HG03064 (cell line): ENCODE measurements around the gene FUT1.
"Not testable (repeated sequence)": the region's sequence is repeated elsewhere in the genome, so short reads cannot be mapped to it uniquely, and the experiment has no call there.

Source experiments
- ATAC-seq: cut with Tn5 transposase; IDR thresholded peaks from one replicate; pipeline ENCODE4 v1.9.1; 2021; ENCODE audit warnings: low read depth; ENCODE audit not compliant: unreplicated experiment

Gene FUT1

DNA sequence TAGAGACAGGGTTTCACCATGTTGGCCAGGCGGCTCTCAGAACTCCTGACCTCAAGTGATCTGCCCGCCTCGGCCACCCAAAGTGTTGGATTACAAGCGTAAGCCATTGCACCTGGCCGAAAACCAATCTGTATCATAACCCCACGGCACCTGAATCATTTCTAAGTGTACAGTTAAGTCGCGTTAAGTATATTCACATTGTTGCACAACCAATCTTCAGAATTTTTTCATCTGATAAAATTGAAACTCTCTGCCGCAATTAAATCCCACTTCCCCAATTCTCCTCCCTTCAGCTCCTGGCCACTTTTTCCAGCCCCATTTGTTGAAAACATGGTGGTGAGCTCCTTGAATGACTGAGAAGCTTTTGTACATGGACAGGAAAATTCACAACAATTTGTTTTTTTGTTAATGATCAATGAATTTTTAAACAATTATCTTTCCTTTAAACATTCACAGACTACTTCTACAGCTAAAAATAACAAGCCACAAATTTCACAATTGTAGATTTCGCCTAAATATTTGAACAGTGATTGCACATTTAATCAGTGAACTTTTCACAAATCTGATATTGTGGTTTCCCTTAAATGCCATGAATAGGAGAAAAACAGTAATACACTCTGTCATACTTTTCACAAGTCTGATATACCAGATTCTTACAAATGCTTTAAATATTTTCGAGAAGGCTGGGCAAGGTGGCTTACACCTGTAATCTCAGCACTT, 16.7 kb upstream of the FUT1 start:
- no peak for ATAC-seq

DNA sequence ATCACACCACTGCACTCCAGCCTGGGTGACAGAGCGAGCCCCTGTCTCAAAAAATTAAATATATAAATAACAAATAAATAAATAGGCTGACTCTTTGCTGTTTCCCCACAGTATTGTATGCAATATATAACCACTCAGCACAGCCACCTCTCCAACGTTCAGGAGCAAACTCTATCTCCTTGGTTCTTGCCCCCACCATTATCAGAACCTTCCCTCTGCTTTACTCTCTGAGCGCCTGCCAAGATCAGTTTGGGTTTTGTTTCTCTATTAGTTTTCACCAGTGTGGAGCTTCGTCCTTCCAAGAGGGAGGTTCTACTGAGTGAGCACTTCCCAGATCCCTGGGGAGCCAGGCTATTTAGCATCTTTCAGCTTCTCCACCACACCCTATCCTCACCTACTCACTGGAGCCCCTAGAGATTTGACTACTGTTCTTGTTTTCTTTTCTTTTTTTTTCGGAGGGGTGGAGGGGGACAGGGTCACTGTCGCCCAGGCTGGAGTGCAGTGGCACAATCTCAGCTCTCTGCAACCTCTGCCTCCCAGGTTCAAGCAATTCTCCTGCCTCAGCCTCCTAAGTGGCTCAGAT, 15.8 kb upstream of the FUT1 start:
- ATAC-seq: not testable (repeated sequence)

DNA sequence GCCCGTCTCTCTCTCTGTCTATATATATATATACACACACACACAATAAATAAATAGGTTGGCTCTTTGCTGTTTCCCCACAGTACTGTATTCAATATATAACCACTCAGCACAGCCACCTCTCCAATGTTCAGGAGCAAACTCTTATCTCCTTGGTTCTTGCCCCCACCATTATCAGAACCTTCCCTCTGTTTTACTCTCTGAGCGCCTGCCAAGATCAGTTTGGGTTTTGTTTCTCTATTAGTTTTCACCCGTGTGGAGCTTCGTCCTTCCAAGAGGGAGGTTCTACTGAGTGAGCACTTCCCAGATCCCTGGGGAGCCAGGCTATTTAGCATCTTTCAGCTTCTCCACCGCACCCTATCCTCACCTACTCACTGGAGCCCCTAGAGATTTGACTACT, 13.4 kb upstream of the FUT1 start:
- ATAC-seq: not testable (repeated sequence)

DNA sequence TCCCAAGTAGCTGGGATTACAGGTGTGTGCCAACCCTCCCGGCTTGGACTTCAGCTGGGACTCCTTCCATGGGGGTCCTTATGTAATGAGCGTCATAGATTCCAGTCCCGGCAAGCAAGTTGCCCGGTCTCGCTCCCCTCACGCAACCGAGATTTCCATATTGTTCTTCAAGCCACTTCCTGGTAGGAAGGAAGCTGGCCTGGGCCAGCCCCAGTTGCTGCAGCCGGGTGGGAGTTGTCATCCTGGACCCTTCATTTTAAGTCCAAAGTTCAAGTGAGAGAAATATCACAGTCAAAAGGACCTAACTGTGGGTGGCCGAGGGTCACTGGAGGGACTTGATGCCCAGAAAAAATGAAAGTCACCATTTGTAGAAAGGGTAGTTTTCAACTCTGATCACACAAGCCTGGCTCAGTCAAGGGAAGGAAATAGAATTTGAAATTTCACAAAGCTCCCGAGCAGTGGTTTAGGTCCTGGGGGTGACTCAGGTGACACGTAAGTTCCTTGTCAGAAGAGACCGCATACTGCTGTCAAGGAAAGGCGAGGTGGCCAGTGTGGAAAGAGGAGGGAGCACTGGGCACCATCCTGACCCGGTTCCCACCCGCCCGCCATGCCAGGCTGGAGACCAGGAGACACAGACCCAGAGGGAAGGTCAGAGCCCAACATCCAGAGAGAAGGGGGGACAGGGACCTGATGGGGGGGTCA, 8.2 kb upstream of the FUT1 start:
- ATAC-seq: no peak

DNA sequence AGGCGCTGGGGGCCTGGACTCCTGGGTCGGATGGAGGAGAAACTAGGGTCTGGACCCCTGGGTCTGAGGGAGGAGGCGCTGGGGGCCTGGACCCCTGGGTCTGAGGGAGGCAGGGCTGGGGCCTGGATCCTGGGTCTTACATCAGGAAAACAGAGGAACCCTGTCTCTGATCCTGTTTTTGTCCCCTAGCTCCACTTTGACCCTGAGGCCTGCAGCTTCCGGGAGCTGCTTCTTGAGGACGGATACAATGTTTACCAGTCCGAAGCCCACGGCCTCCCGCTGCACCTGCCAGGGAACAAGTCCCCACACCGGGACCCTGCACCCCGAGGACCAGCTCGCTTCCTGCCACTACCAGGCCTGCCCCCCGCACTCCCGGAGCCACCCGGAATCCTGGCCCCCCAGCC, 5.3 kb upstream of the FUT1 start:
- ATAC-seq: no peak

DNA sequence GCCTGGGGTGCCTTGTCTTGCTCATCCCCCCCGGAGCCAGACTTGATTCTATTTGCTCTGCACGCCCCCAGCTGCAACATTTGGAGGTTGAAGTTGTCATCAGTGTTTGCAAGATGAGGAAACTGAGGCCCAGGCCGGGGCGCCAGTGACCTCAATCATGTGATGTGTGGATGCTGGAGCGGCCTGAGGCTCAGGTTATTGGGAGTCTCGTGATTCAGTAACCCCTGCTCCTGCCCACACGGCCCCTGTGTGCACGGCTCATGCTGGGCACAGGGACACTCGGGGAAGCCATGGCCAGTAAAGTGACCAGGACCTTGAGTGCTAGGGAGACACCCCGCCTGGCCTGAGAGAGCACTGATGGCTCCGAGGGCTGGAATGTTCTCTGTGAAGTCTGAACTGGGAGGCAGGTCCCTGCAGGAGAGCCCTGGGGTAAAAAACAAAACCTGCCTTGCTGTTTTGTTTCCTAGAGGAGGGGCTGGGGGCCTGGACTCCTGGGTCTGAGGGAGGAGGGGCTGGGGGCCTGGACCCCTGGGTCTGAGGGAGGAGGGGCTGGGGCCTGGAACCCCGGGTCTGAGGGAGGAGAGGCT, 4.7 kb upstream of the FUT1 start:
- no peak for ATAC-seq

DNA sequence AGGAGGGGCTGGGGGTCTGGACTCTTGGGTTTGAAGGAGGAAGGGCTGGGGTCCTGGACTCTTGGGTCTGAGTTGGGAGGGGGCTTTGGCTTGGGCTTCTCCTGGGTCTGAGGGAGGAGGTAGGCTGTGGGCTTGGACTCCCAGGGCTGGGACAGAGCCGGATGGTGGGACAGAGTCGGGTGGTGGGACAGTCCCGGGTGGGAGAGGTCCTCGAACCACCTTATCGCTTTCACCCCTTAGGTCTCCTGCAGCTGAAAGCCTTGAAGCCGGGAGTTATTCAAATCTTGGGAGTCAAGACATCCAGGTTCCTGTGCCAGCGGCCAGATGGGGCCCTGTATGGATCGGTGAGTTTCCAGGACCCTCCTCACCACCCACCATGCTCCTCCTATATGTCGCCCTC, 4.2 kb upstream of the FUT1 start:
- no peak for ATAC-seq

DNA sequence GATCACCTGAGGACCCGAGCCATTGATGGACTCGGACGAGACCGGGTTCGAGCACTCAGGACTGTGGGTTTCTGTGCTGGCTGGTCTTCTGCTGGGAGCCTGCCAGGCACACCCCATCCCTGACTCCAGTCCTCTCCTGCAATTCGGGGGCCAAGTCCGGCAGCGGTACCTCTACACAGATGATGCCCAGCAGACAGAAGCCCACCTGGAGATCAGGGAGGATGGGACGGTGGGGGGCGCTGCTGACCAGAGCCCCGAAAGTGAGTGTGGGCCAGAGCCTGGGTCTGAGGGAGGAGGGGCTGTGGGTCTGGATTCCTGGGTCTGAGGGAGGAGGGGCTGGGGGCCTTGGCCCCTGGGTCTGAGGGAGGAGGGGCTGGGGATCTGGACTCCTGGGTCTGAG, 3.8 kb upstream of the FUT1 start:
- no peak for ATAC-seq

DNA sequence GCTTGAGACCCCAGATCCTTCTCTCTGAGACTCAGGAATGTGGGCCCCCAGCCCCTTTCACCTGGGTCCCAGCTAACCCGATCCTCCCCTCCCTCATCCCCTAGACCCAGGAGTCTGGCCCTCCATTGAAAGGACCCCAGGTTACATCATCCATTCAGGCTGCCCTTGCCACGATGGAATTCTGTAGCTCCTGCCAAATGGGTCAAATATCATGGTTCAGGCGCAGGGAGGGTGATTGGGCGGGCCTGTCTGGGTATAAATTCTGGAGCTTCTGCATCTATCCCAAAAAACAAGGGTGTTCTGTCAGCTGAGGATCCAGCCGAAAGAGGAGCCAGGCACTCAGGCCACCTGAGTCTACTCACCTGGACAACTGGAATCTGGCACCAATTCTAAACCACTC, 3.3 kb upstream of the FUT1 start:
- ATAC-seq: no peak

DNA sequence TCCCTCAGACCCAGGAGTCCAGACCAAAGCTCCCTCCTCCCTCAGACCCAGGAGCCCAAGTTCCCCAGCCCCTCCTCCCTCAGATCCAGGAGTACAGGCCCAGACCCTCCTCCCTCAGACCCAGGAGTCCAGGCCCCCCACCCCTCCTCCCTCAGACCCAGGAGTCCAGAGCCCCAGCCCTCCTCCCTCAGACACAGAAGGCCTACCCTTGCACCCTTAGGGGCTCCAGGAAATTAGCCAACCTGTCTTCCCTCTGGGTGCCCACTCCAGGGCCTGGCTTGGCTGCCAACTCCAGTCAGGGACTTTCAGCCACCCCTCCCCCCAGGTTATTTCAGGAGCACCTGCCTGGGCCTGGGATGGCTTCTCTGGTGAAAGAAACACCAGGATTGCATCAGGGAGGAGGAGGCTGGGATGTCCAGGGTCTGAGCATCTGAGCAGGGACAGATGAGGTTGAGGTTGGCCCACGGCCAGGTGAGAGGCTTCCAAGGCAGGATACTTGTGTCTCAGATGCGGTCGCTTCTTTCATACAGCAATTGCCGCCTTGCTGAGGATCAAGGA, 2.7 kb upstream of the FUT1 start, which contains the start of gene FGF21:
Gene FGF21 (plus strand): TSS at position 441 of the 558 bp plus-strand sequence. CDS start 713 bp downstream, outside the sequence.
- ATAC-seq: no peak

DNA sequence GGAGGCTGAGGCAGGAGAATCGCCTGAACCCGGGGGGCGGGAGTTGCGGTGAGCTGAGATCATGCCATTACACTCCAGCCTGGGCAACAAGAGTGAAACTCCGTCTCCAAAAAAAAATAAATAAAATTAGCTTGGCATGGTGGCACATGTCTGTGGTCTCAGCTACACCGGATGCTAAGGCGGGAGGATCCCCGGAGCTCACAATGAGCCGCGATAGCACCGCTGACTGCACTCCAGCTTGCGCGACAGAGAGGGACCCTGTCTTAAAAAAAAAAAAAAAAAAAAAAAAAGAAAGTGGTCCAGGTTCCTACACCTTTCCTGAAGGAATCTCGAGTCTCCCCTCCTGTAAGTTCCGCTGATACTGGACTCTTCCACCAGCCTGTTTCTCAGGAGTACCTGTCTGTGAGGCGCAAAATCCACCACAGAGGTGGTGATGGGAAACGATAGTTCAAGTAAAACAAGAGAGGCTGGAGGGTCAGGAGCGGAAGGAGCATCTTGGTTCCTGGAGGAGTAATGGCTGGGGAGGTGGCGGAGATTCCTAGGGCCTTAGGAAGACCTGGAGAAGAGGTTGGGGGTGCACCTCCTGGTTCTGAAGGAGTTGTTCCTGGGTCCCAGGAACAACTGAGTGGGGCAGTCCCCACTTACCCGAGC, 471 bp downstream of the FUT1 start:
- ATAC-seq: no peak

DNA sequence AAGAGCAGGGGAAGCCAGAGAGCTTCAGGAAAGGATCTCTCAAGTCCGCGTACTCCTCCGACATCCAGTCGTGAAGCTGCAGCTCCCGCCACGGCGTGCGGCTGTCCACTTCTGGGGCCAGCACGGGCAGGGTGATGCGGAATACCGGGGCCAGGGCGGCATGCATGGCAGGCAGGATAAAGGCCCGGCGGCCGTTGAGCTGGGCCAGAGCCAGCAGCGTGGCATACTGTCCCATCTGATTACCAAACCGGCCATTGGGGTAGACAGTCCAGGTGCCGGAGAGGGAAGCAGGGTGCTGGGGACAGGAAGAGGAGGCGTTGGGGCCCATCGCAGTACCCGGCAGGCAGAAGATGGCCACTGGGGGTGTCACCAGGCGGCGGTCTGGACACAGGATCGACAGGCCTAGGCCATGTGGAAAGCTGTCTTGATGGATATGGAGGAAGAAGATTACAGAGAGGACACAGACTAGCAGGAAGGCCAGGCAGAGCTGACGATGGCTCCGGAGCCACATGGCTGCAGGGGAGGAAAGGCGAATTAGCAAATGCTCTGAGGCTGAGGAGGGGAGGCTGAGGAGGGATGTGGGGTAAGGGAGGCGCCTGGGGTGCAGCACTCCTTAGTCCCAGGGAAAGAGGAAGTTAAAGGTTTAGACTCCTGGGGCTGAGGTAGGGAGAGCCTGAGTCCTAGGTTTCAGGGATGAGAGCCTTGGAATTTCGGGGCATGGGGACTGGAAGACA, 1.5 kb downstream of the FUT1 start:
- ATAC-seq: no peak

DNA sequence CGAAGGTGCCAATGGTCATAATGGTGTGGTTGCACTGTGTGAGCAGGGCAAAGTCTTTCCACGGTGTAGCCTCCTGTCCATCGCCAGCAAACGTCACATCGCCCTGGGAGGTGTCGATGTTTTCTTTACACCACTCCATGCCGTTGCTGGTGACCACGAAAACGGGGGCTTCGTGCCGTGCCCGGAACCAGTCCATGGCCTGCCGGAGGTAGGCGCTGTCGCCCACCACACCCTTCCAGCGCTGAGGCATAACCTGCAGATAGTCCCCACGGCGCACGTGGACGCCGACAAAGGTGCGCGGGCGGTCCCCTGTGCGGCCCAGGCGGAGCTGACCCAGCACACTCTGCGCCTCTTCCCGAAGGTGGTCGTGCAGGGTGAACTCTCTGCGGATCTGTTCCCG, 2.1 kb downstream of the FUT1 start:
- ATAC-seq: no peak

DNA sequence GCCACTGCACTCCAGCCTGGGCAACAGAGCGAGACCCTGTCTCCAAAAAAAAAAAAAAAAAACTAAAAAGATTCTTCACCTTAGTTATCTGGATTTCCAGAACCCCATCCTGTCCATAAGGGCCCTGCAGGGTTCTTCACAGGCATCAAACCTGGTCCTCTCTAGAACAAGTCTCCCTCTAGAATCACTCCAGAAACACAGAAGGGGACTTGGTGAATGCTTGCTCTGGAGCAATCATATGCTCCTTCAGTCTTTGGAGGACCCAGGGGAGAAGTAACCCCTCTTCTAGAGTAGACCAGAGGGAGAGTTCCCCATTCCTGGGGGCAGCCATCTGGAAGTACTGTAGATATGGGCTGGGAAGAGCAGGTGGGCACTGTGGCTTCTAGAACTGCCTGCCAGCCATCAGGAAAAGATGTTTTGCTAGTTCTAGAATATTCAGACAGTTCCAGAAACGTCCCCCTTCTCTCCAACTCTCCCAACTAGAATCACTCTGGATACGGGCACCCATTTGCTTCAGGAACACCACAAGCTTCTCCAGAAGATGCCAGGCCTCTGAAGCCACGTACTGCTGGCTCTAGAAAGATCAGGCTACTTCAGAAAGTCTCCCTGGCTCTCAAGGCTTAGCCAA, 2.8 kb downstream of the FUT1 start:
- no peak for ATAC-seq

DNA sequence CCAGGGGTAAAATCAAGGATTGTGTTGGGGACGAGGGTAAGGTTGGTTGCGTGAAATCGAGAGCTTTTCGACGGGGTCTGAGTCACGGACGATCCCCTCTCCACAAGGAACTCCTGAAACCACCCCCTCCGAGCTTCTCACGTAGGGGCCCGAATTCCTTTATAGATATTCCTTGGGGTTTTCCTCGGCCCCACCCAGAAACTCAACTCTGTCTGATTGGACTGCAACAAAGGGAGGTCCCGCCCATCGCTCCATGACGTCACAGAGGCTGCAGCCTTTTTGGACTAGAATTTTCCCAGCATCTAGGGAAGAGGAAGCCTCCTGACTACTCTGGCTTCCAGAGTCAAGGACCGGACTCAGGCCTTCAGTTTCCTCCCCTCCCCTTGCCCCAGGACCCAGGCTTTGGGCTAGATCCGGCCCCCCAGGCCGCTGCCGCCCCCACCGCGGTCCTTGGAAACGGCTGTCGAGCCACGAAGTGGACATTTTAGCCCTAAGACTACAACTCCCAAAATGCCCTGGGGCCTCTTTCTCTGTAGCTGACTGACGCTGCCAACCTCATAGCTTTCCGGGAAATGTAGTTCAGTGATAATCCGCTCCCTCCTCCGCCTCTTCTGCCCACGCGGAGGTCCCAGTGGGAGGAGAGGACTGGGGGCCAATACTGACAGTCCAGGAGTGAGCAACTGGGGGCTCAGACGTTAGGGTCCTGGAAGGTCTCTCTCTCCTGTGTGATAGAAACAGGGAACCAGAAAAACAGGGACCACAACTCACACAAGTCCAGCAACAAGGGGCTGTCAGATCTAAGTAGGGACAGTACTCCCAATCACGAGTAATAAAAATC, 5.5 kb downstream of the FUT1 start, which contains the start of gene IZUMO1:
Gene IZUMO1 (minus strand): TSS at position 172 of the 838 bp plus-strand sequence. CDS start 1,050 bp downstream, outside the sequence.
- no peak for ATAC-seq

DNA sequence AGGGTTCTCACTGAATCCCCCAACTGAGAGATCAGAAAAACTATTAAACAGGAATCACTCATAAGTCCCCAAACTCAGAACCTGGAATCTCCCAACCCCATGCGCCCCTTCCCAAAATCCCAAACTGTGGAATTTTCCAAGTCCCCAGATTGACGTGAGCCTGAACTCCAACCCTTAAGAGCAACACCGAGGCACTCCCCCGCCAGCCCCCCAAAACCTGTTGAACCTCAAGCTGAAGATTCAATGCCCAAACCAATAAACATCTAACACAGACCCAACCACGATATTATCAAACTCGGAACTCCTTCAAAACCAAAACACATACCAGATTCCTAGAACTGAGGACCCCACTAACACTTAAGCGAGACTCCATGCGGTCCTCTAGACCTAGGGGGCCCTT, 6.3 kb downstream of the FUT1 start:
- ATAC-seq: no peak

DNA sequence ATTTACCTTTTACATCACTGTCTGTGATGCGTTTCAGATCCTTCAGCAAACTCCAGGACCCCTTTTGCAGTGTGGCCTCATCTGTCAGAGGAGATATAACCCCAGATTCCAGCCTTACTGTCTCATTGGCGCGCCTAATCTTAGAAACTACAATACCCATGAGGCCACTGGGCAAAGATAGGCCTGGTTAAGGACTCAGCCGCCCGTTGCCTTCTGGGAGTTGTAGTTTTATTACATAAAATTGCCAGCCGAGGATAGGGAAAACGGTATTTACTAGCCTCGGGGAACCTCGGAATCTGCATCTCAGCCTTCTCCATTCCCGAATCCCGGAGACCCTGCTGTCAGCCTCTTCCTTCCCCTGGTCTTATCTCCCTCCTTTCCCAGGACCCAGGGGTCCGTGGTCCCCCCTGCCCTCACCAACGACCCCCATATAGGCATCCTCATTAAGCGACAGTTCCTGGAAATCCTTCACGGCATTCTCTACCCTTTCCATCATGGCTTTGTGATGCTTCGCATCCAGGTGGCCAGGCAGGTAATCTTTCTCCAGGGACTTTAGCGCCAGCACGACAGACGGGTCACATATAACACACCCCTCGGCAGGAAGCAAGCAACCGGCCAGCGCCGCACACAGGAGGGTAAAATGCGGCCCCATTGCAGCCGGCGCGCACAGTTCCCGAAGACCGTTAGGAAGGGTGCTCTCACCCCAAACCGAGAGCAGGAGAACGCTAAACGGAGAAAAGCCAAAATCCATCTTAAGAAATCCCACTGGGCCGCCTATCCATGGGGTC, 7.0 kb downstream of the FUT1 start:
- no peak for ATAC-seq

DNA sequence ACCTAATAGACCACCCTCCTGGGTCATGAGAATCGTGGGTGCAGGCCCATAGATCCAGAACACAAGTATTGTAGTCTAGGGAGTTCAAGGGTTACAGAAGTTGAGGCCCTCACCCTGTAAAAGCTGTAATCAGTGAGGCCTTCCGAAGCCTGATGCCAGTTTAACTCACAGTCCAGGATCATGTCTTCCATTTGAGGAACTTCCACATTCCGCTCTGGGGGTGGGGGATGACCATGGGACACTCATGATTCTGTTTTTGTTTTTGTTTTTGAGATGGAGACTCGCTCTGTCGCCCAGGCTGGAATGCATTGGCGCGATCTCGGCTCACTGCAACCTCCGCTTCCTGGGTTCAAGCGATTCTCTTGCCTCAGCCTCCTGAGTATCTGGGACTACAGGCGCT, 10.3 kb downstream of the FUT1 start:
- ATAC-seq: no peak
